HuH-7.5 (cell line): ENCODE results near the gene NEIL1.

Experiments
- DNase-seq: peaks from one replicate; pipeline ENCODE4 v3.0.0; 2011; ENCODE audit warnings: low spot score

NEIL1 gene

DNA sequence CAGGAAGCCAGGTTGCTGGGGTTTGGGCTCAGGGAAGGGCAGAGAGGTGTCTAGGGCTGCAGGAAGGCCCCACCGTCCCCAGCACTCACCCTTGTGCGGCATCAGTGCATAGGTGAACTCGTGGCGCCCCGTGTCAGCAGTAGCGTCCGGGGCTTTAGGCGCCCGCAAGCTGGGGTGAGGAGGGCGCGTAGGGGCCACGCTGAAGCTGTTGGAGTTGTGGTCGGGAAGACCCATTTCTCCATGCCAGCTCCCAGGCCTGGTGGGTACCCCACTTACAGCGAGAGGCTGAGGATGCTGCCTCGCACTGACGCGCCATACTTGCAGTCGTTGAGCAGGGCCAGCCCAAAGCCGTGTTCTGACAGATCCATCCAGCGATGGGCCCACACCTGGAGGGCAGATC, 9.7 kb downstream of the NEIL1 start:
- no peak for DNase-seq

DNA sequence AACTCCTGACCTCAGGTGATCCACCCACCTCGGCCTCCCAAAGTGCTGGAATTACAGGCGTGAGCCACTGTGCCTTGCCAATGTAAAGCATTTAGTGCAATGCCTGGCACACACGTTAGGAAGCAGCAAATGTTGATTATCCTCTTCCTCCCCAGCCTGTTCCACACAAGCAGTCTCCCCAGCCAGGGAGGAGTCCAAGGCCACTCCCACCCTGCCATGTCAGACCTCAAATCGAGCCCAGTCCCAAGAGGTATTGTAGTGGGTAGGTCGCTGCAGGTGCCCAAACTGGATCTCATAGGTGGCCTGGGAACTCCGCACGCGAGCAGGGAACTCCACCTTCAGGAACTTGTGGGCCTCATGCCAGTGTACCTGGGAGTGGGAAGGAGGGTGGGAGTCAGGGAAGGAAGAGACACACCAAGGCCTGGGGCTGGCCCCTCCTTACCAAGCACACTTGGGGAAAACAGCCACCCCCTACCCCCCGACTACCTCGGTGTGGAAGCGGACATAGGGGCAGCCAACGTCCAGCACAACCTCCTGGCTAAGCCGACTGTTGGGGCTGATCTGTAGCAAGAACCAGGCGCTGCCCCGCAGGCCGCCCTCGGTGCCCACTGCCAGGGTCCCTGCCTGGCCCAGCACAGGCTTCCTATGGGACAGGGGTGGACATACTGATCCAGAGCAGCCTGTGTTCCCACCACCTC, 11.3 kb downstream of the NEIL1 start:
- no peak for DNase-seq

DNA sequence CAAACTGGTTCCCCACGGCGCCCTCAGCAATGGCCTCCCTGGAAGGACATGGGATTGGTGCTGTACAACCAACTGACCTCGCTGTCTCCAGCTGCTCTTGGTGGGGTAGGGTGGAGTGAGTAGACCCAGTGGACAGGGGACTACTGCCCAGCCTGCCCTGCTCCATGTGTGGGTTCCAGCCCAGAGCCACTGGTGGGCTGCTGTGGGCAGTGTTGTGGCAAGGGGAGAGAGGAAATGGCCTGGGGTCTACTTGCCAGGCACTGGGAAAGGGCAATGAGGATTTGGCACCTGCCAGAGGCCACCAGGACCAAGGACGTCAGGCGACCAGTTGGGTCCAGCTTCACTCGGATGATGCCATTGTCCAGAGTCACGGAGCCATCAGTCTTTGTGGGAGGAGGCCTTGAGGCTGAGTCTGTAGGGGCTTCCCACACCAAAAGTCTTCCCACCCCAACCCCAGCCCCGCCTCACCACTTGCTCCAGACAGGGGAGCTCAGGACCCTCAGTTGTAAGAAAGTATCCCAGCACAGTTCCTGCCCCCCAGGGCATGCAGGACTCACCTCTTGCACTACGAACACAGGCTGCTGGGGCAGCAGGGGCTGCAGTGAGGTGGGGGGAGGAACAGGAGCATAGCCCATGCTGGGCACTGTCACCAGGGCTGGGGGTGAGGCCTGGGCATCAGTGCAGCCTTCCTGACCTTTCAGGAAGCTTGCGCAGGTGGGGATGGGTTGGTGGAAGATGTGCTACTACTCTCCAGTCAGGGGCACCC, 12.1 kb downstream of the NEIL1 start:
- no peak for DNase-seq

DNA sequence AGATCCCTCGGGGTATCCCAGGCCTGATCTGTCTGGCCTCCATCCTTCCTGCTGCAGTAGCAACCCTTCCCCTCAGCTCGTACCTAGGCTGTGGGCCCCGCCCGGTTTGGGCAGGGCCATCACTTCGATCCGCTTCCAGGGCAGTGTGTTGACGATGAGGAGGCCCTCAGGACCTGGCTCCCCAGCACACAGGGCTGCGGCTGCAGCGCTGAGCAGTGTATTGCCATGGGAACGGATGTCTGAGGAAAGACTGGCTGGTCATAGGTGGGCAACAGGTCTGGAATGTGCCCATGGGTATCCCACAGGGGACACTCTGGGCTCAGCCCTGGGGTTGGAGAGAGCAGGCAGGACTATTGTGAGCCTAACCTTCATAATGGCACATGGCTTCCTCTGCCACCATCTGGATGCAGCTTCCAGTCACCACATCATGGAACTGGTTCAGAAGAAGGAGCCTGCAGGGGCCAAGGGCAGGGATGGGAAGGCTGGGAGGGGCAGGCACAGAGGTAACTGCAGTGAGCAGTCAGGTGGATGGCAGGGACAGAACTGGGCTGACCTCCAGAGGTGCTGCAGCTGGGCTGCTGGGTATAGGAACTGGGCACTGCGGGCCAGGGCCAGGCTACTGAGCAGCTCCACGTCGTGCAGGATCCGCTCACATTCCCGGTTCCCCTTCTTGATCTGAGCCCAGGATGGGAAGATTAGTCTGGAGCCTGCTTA, 12.9 kb downstream of the NEIL1 start:
- DNase-seq, result no peak

DNA sequence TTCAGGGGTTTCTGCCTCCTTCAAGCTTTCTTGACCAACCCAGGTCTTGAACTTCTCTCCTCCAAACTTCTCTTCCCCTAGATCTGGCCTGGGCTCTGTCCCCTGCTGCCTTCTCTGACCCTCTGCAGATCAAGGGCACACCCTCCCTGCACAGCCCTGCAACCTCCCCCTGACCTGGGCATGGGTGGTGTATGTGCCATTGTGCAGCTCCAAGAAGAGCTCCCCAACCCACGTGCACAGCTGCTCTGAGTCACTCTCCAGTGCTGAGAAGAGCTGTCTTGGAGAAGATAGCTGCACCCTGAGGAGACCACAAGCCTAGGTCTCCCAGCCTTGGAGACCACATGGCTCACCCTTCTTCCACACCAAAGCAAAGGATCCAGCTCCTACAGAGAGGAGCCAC, 13.6 kb downstream of the NEIL1 start:
- no peak for DNase-seq

DNA sequence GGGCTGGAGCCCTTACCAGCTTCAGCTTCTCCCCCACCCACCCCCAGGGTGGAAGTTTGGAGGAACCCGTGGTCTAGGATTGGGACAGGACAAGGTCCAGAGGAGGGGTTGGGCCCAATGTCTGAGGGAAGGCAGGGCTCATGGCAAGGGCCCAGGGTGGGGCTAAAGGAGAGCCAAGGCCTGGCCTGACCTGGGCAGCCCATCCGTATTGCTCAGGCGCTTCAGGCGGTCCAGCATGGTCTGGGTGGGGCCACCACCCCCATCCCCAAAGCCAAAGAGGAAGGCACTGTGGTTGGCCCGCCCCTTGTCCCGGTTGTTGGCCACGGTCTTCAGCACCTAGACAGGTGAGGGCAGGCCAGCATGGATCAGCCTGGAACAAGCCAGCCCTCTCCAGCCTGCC, 14.0 kb downstream of the NEIL1 start:
- no peak for DNase-seq

DNA sequence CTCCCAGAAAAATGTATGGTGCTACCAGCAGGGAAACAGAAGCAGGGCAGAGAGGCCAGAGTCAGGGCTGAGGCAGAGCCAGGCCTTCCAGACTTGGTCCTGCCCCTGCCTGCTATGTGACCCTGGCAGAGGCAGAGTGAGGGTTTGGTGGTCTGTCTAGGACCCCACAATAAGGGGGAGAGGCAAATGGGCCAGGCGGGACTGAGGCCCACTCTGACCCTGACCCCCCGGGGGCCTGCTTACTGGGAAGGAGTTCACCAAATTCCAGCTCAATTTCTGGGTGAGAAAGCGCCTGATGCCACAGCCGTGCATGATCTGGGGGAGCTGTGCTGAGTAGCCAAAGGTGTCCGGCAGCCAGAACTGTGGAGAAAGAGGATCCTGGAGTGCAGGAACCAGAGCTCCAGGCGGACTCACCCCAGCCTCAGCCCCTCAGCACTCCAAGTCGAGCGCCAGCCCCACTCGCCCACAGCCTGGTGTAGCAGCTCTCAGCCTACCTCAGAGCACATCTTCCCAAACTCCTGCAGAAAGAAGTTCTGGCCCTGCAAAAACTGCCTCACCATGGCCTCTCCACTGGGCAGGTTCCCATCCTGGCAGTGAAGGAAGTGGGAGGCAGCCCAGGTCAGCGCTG, 14.6 kb downstream of the NEIL1 start:
- no peak for DNase-seq

DNA sequence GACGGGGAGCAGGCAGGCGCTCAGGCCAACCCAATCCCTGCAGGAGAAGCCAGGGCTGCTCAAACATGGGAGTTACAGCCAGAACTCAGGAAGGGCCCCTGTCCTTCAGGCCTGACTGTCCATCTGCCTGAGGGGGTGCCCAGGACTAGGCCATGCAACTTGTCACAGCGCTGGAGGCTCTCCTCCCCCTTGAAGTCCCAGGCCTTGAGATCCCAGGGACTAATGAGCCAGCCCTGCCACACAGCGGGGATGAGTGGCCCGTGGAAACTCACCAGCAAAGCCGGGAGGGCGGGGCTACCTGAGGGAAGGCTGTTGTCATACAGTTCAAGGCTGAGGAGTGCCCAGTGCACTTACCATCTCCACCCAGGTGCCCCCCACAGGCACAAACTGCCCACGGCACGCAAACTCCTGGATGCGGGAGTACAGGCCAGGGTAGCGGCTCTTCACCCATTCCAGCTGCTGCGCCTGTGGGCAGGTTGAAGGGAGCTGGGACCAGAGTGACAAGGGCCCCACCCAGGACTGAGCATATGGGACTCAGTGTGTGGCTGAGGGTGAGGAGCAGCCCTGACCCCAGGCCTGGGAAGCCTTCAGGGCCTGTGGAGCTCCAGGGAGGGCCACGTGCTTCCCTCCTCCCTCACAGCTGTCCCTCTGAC, 15.3 kb downstream of the NEIL1 start:
- no peak for DNase-seq

DNA sequence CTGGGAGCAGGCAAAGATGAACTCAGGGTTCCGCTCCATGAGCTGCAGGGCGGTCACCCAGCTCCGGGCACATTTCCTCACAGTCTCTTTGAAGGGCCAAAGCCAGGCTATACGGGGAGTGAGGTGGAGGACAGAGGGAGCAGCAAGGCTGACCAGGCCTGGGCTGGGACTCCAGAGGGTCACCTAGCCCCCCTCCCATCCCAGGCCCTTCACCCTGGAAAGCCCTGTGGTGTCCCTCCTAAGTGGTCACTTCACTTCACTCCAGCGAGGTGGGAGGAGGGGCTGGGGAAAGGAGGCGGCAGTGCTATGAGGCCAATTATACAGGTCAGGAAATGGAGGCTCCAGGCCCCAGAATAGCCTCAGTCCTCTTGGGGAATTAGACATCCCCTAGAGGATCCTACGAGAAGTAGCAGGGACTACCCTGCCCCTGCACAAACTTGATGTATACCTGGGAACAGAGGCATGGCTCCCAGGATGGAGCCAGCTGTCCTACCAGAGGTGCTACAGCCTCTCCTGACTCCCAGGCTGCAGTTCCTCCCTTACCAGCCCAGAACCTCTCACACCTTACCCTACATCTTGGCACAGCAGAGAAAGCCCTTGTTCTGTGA, 15.9 kb downstream of the NEIL1 start:
- DNase-seq, result no peak

DNA sequence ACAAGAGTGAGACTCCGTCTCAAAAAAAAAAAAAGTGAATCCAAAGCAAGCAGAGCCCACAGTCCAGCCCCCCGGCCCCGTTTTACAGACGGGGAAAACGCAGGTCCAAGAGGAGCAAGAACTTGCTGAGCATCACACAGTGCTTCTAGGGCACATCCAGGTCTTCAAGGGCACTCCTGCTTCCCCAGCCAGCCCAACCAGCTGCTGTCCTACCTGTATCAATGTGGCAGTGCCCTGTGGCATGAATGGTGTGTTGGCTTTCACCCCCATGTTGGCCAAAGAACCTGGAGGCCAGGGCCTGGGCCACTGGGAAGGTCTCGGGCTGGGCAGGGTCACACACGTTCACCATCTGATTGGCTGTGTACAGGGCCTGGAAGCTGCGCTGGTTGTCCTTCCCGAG, 16.9 kb downstream of the NEIL1 start:
- DNase-seq, result no peak

DNA sequence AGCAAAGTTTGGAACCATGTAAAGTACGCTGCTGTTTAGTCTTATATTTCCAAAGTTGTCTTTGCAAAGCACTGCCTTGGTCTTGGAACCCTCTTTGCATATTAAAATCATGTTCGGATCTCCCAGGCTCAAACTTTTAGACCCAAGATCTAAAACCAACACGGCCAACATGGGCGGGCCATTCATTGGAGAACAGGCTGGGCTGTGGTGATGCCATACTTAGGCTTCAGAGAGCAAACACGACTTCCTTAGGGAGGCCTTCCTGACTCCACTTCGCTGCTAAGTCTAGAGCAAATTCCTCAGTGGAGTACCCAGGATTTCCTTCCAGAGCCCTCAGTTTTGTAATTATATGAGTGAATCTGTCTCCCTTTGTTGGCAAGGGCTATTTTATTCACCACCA, 18.0 kb downstream of the NEIL1 start:
- no peak for DNase-seq

DNA sequence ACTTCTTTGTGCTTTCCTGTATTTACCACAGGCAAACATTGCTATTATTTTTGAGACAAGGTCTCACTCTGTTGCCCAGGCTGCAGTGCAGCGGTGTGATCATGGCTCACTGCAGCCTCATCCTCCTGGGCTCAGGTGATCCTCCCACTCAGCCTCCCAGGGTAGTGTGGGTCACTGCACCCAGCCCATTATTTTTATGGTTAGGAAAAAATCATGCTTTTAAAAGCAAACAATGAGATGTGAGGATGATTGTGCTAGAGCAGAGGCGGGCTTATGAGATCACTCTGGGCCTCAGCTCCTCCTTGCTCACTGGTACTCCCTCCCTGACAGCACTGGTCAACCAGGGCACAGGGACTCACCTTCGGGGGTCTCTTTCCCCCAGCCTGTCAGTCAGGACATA, 19.3 kb downstream of the NEIL1 start:
- DNase-seq, result no peak

DNA sequence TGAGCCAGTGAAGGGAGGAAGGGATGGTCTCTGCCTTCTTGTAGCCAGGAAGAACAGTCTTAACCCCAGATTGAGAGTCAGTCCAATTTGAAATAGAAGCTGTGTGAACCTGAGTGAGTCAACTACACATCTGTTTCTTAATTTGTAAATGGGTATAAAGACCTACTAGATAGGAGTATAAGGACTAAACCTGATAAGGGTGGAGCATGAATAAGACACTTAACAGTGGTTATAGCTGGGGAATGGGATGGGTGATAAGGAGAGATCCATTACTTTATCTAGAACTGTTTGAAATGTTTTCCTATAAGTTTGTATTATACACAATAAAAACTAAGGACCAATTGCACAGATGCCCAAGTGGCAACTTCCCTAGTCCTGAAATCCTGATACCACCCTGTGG, 20.2 kb downstream of the NEIL1 start:
- no peak for DNase-seq

DNA sequence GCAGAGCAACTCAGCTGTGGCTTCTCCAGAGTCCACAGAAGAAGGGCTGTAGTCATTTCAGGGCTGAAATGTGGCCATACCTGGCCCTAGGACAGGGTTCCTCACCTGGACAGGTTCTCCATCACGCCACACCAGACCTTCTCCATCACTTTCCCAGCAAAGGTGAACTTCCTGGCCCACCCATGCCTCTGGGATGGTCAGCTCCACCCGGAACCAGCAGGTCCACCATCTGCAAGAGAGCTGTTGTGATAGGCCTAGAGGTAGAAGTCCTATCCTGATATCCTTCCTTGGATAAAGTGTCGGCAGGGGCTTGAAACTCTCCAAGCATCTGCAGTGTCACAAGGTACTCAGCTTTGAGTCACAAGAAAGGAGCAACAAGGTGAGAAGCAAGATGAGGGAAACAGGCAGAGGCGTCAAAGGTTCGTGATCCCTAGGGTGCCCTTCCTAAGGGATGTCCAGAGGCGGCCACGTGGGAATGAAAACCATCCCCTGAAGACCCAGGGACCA, 20.6 kb downstream of the NEIL1 start:
- no peak for DNase-seq

DNA sequence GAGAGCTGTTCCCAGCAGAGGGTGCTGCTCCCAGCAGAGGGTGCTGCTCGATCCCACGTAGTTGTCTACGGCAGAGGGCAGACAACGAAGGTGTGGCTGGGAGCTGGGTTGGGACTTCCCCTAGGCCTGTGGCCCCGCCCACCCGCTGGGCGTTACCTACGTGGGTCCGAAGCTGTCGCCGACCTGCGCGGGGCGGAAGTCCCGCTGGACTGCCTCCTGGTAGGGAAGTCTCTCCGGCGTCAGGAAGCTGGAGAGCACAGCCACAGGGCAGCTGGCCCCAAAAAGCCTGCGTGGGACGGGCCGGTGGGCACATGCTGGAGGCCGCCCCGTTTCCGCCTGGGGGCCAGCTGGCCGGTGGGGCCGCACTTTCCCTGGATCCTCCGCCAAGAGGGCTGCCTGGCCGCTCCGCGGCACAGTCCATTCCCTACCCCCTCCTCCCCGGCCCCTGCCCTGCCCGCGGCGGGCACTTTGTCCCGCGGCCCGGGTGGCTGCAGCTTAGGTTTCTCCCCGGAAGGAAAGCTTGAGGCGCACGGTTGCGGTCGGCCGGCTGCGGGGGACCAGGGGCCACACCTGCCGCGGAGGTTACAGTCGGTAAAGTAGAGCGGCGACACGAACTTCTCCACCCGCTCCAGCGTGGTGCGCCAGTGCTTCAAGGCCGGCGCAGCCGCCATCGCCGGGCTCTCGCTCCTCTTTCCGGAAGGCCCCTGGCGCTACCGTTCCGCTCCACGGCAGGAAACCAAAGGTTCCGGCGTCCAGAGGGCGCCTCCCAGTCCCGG, 21.3 kb downstream of the NEIL1 start, which contains the start of gene MAN2C1:
MAN2C1 (minus strand) TSS at position 695 of the 776 bp plus-strand sequence; CDS start at position 671, 24 bp downstream.
- peak; percentile 98 for DNase-seq

DNA sequence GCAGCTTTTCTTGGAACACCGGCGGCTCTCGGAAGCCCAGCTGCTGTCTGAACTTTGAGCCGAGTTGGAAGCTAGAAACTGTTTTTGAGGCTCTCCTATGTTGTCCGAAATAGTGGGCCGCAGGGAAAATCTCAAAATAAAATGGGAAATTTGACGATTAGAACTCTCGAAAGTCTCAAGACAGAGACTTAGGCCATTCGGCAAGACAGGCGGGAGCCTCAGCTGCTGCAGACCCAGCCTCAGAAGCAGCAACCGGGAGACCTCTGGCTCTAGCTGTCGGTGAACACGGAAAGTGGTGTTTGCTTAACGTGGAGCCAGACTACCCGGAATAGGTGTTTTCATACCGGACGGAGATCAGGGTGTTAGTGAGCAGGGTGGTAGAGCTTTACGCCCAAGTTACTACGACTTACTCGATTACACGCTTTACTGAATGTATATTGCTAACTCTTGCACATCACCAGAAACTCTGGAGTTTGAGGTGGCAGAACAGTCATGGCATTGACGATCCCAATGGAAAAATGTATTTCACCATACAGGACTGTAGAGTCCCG, 21.9 kb downstream of the NEIL1 start:
- no peak for DNase-seq

DNA sequence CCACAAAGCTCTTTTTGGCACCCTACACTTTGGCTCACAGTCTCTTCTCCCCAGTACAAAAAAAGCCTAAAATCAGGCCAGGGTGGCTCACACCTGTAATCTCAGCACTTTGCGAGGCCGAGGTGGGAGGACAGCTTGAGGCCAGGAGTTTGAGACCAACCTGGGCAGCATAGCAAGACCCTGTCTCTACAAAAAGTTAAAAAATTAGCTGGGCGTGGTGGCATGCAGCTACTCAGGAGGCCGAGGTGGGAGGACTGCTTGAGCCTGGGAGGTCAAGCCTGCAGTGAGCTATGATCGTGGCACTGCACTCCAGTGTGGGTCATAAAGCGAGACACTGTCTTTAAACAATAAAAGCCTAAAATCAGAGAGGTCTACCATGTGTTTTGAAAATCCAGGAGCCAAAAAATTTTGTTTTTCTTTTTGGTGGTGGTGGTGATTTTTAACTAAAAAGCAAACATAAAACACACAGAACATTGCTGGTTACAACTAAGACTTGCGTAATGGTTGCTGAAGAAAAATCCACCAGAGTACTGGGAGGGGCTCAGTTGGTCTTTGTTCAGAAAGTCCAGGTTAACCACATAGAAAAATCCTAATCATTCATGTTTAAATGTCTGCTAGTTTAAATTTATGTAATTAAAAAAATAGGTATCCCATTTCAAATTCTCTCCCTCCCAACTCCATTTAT, 23.2 kb downstream of the NEIL1 start:
- no peak for DNase-seq

DNA sequence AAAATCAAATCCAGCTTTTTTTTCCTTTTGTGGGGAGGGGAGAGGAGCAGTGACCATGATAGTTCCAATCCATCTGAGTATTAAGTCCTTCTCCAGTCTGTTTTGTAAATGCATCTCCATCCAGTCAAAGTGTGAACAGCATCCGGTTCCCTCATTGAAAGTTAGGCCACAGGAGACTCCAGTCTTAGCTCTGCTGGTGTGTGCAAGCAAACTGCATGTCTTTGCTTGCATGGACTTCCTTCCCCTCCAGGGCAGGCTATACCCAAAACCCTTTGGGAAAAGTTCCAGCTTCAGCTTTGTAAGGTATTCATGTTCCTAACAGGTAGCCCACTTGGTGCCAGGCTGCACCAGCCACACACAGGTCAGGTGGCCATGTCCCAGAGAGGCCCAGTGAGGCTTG, 24.6 kb downstream of the NEIL1 start:
- DNase-seq, result no peak

DNA sequence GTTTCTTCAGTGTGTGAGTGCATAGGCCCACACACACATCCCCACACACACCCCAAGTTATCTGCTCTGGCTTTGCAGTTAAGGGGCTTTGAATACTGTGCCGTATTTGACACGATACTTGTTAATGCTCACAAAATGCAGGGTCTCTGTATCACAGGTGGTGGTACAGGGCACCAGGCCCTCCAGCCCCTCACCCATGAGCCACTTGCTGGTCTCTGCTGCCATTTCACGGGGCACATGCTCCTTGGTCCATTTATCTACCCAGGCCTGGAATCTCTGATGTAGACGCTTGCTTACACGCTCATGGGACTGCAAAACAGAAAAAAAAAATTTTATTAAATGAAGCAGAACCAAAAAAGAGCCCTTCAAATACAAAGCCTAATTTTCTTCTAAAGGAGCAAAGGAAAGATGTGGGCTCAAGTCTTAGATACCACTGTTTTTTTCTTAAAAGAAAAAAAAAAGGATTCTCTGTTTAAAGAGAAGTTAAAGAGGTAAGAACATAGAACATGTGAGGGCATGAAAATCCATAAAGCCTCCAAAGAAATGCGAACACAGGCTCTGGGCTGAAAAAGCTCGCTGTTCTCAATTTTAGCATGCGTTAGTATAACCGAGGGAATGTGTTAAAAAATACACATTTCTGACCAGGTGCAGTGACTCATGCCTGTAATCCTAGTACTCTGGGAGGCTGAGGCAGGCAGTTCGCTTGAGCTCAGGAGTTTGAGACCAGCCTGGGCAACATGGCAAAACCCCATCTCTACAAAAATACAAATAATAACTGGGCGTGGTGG, 25.3 kb downstream of the NEIL1 start:
- DNase-seq, result no peak
